IPS-NIHi11 (cell line): ENCODE measurements around the gene THBS1.

Experiments used
- DNase-seq: peaks from one replicate; pipeline ENCODE4 v3.0.0; 2012; ENCODE audit warnings: mixed read lengths, low spot score

THBS1 gene

GRCh38 chr15:39638041-39638440 is 57.2 kb downstream of the THBS1 start:
- no peak for DNase-seq

- no peak for DNase-seq
Measured at GRCh38 chr15:39639037-39639436, 58.2 kb downstream of the THBS1 start.

- no peak for DNase-seq
Measured at GRCh38 chr15:39640665-39641064, 59.8 kb downstream of the THBS1 start.

GRCh38 chr15:39641191-39641889 is 60.5 kb downstream of the THBS1 start:
- DNase-seq: no peak

GRCh38 chr15:39642011-39642640 is 61.2 kb downstream of the THBS1 start:
- DNase-seq: peak; percentile 47

GRCh38 chr15:39643727-39644126 is 62.8 kb downstream of the THBS1 start:
- DNase-seq: no peak

- DNase-seq: no peak
Measured at GRCh38 chr15:39644136-39644535, 63.3 kb downstream of the THBS1 start.

- no peak for DNase-seq
Measured at GRCh38 chr15:39645138-39645975, 64.5 kb downstream of the THBS1 start.

GRCh38 chr15:39645976-39646257 is 65.0 kb downstream of the THBS1 start:
- no peak for DNase-seq

- DNase-seq: no peak
Measured at GRCh38 chr15:39646425-39646824, 65.5 kb downstream of the THBS1 start.
